IgD-negative memory B cell (primary cell): ENCODE data around the gene NR2C2. TPM values are rescaled to one million over a fixed set of nuclear protein-coding genes. Genes with fewer than 3 reads are reported as not detected.
"Not testable (repeated sequence)": the region's sequence is repeated elsewhere in the genome, so short reads cannot be mapped to it uniquely, and the experiment has no call there.

ENCODE experiments used
- H3K27ac Mint-ChIP-seq, 3 donors: one replicate each; pipeline ENCODE4 v1.8.0; 2020 to 2022; ENCODE audit warnings: mild to moderate bottlenecking in 3 of 3, mixed read lengths in 3 of 3, moderate library complexity in 1 of 3
- H3K27me3 Mint-ChIP-seq: one replicate; pipeline ENCODE4 v1.8.0; 2021; ENCODE audit warnings: mixed read lengths
- H3K36me3 Mint-ChIP-seq: one replicate; pipeline ENCODE4 v1.8.0; 2020; ENCODE audit warnings: mild to moderate bottlenecking, mixed read lengths
- H3K4me1 Mint-ChIP-seq, 3 donors: one replicate each; pipeline ENCODE4 v1.8.0; 2020 to 2022; ENCODE audit warnings: mixed read lengths in 3 of 3, mild to moderate bottlenecking in 1 of 3
- H3K4me3 Mint-ChIP-seq, 4 donors: one replicate each; pipeline ENCODE4 v1.8.0; 2020 to 2022; ENCODE audit warnings: mild to moderate bottlenecking in 4 of 4, mixed read lengths in 4 of 4, moderate library complexity in 3 of 4
- H3K9me3 Mint-ChIP-seq, 3 donors: one replicate each; pipeline ENCODE4 v1.8.0; 2020 to 2021; ENCODE audit warnings: mixed read lengths in 3 of 3, mild to moderate bottlenecking in 1 of 3
- polyA plus RNA-seq: library from polyadenylated mRNA; unstranded; fragments of 300-500 nt; fragmentation: Illumina TruSeq; gene quantifications from one replicate; pipeline ENCODE4 v1.2.3, GENCODE V29; 2021

NR2C2 gene
- 11.5 TPM for polyA plus RNA-seq

DNA sequence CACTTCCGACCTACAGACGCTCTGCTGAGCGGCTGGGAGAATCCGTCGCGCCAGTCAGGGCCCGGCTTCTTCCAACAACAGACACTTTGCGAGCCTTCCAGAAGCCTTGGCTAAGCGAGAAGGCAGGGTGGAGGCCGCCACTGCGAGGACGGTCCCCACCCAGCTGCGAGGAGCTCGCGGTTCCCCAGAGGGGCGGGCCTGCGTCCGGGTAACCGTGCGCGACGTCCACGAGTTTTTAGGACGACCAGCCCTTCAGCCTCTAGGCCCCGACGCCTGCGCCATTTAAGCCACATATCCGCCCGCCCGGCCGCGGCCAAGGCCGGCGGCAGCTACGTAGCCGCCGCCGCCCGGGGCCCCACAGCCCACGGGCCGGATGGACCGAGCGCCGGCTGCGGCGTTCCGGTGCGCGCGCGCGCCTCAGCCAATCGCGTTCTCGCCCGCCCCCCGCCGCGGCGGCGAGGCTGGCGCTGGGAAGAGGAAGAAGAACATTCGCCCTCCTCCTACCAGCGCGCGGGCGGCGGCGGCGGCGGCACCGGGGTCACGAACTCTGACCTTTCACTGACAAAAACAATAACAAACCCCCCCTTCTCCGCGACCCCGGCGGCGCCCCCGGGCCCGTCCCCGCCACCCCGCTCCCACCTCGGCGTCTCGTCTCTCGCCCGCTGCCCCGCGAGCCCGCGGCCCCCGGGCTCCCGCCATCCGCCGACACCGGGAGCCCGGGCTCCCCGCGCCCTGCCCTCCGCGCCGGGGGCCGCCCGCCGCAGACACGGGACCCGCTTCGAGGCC, at the start of gene NR2C2:
NR2C2 (plus strand) TSS at position 484 of the 786 bp plus-strand sequence. CDS start 56,332 bp downstream, outside the sequence.
- Mint-ChIP-seq H3K36me3 (peaks cover 7% of the 10 kb centered on the region), H3K27me3 (no peaks in the 10 kb centered on the region), H3K9me3 (no peaks in the 10 kb centered on the region), H3K4me1 (peaks cover 28 to 36% (median 31%) of the 10 kb centered on the region in 3 donors), H3K4me3 (peak within 1 kb of the TSS; percentile 95 to 100 (median 99)), H3K27ac (peak within 1 kb of the TSS; percentile 99 to 100 (median 100))

DNA sequence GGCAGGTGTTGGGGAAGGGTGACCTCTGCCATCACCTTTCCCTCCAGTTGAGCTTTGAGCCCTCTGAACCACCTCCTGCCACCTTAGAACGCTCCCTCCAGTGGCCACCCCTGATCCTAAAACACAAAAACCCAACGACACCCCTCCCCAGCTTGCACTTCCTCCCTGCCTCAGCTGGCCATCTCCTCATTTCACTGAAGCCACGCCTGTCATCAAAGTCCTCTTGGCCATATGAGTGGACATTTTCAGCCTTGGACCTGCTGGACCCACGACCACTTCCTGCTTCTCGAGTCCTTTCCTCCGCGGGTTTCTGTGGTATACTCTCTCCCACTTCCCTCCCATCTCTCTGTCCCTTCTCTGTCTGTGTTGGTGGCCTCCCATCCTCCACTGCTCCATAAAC, 48.5 kb upstream of the NR2C2 start:
- H3K9me3 Mint-ChIP-seq = peaks cover 0 to 3% (median 3%) of the 10 kb centered on the region in 3 donors
- H3K27me3 Mint-ChIP-seq = peaks cover 23% of the 10 kb centered on the region
- no peak overlapping the region for H3K4me3 Mint-ChIP-seq
- H3K36me3 Mint-ChIP-seq = peaks cover 3% of the 10 kb centered on the region
- no peak overlapping the region for H3K27ac Mint-ChIP-seq
- H3K4me1 Mint-ChIP-seq = no peaks in the 10 kb centered on the region

DNA sequence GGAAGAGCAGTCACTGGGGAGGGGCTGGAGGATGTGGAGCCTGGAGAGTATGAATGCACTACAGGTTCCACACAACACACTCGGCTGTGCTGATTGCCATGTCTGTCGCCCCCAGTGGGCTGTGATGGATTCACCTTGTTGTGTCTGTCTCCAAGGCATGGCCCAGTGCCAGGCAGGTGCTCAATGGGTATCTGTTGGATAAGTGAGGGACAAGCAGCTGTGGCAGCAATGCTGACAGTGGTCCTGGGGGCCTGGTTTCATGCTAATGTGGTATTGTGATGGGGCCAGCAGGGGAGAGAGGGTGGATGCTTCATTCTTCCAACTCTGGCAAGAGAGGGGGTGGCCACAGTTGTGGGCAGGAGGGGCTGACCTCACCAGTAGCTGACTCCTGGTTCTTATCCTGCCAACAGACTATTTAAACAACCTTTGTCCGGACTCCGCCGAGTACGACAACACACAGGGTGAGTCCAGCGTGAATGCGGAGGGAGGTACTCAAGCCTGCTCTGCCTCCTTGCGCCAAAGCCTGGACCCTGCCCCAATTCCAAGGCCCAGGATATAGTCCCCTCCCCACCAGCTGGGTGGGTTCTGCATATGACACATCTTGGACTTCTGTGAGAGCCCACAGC, 47.3 kb upstream of the NR2C2 start:
- peaks cover 20% of the 10 kb centered on the region for H3K27me3 Mint-ChIP-seq
- H3K27ac Mint-ChIP-seq = no peak overlapping the region
- no peaks in the 10 kb centered on the region for H3K4me1 Mint-ChIP-seq
- peaks cover 0 to 2% (median 2%) of the 10 kb centered on the region in 3 donors for H3K9me3 Mint-ChIP-seq
- H3K4me3 Mint-ChIP-seq = no peak overlapping the region
- H3K36me3 Mint-ChIP-seq = peaks cover 3% of the 10 kb centered on the region

DNA sequence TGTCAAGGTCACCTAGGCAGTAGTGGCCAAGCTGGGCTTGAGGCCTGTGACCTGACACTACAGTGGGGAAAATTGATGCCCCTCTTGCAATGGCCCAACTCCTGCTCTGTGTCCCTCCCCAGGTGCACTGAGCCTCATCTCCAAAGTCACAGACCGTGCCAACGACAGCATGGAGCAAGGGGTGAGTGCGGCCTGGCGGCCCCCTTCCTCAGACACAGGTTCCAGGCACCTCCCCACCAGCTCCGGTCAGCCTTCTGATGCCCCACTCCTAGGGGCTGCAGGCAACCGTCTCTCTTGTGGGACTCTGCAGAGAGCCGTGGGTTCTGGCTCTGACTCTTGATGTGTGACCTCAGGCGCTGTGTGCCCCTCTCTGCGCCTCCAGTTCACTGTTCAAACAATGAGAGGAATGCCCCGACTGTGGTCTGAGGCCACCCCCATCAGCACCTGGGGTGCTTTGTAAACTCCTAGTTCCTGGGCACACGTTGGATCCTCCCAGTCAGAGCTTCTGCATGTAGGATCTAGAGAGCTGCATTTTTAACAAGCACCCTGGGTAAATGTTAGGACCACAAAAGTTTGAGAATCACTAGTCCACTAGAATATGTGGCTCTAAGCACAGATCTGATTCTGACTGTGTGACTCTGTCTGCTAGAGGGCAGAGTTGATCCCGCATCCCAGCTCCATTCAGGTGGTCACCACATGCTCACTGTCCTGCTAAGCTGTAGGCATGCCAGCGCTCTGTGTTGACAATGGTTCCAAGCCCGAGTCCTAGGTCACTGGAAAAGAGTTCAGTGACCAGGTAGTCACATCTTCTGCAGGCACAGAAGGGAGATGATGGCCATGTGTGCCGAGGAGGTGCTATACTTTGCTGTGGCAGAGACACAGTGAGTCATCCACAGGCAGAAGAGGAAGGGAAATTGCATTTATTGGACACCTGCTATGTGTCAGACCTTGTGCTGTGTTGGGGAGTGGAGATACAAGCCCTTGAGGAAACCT, 46.2 kb upstream of the NR2C2 start:
- Mint-ChIP-seq H3K36me3 (peaks cover 3% of the 10 kb centered on the region), H3K27me3 (peaks cover 15% of the 10 kb centered on the region), H3K27ac (no peak overlapping the region), H3K4me1 (no peaks in the 10 kb centered on the region), H3K9me3 (peaks cover 0 to 8% (median 5%) of the 10 kb centered on the region in 3 donors), H3K4me3 (no peak overlapping the region)

DNA sequence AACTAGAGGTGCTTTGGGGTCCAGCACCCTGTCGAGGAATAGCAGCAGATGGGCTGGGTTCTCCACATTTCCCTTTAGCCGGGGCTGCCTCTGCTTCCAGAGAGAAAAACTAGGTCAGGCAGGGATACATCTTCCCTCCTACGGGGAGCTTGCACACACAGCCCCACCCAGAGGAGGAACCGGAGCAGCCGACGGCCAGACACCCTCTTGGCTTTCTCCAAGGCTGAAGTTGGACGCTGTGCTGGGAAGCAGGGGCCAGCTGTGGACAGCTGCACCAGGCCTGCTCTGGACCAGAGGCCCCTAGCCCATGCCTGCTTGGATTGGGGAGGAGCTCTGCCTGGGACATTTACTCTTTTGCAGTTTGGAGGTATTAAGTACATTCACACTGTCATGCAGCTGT, 44.7 kb upstream of the NR2C2 start:
- Mint-ChIP-seq H3K4me1 (peaks cover 0 to 2% (median 0%) of the 10 kb centered on the region in 3 donors), H3K36me3 (peaks cover 3% of the 10 kb centered on the region), H3K4me3 (no peak overlapping the region), H3K27me3 (peaks cover 12% of the 10 kb centered on the region), H3K27ac (no peak overlapping the region), H3K9me3 (peaks cover 2 to 8% (median 5%) of the 10 kb centered on the region in 3 donors)

DNA sequence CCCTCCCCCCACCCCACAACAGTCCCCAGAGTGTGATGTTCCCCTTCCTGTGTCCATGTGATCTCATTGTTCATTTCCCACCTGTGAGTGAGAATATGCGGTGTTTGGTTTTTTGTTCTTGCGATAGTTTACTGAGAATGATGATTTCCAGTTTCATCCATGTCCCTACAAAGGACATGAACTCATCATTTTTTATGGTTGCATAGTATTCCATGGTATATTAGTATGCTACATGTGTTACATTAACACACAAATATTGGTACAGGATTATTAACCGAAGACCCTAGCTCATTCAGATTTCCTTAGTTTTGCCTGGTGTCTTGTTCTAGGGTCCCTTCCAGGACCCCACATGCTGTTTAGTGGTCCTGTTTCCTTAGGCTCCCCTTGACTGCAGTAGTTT, 43.9 kb upstream of the NR2C2 start:
- not testable (repeated sequence) for H3K27ac Mint-ChIP-seq, H3K36me3 Mint-ChIP-seq, H3K9me3 Mint-ChIP-seq, H3K4me3 Mint-ChIP-seq, H3K4me1 Mint-ChIP-seq
- peaks cover 11% of the 10 kb centered on the region for H3K27me3 Mint-ChIP-seq

DNA sequence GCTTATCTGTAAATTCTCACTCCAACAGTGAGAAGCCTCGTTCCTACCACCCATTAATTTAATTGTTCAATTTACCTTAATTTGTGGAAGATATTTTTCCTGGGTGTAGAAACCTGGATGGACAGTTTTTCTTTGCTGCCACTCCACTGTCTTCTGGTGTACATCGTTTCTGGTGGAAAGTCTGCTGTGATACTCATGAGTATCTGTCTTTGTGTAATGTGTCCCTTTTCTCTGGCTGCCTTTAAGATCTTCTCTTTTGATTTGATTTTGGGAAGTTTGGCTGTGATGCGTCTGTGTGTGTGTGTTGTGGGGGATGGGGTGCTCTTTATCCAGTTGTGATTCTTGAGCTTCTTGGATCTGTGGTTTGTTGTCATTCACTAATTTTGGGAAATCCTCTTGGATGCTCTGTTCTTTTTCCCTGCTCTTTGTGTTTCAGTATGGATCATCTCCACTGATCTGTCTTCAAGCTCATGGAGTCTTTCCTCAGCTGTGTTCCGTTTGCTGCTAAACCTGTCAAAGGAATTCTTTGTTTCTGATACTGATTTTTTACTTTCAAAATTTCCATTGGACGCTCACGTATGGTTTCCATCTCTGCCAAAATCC, 42.2 kb upstream of the NR2C2 start:
- peaks cover 0 to 2% (median 0%) of the 10 kb centered on the region in 3 donors for H3K4me1 Mint-ChIP-seq
- peaks cover 13% of the 10 kb centered on the region for H3K27me3 Mint-ChIP-seq
- peaks cover 3% of the 10 kb centered on the region for H3K36me3 Mint-ChIP-seq
- H3K27ac Mint-ChIP-seq = no peak overlapping the region
- no peak overlapping the region for H3K4me3 Mint-ChIP-seq
- H3K9me3 Mint-ChIP-seq = peaks cover 2 to 8% (median 5%) of the 10 kb centered on the region in 3 donors

DNA sequence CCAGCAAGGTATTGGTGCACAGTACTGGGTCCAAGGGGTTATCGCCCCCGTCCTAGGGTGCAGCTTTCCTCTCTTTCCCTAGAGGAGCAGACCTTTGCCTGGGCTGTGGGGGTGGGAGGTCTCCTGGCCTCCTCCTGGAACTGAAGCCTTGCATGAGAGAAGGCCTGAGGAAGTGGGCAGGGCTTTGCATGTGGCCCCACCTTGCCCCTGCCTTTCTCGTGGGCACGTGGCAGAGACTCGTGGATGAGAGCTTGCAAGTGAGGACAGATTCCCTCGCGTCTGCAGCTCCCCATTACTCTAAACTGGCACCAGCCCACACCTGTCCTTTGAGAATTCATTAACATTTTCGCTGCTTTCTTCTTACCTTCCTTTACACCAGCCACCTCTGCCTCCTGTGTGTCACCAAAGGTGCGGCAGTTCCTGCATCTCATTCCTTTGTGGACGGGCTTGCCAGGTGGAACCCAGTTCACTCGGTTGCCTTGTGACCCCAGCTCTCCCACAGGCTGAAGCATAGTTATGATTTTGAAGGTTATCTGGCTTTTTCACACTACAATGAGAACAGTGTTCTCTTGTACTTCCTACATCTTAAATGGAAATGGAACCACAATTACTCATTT, 40.9 kb upstream of the NR2C2 start:
- Mint-ChIP-seq H3K4me3 (no peak overlapping the region), H3K4me1 (peaks cover 0 to 2% (median 0%) of the 10 kb centered on the region in 3 donors), H3K27ac (no peak overlapping the region), H3K9me3 (peaks cover 2 to 8% (median 5%) of the 10 kb centered on the region in 3 donors), H3K36me3 (peaks cover 3% of the 10 kb centered on the region), H3K27me3 (peaks cover 9% of the 10 kb centered on the region)

DNA sequence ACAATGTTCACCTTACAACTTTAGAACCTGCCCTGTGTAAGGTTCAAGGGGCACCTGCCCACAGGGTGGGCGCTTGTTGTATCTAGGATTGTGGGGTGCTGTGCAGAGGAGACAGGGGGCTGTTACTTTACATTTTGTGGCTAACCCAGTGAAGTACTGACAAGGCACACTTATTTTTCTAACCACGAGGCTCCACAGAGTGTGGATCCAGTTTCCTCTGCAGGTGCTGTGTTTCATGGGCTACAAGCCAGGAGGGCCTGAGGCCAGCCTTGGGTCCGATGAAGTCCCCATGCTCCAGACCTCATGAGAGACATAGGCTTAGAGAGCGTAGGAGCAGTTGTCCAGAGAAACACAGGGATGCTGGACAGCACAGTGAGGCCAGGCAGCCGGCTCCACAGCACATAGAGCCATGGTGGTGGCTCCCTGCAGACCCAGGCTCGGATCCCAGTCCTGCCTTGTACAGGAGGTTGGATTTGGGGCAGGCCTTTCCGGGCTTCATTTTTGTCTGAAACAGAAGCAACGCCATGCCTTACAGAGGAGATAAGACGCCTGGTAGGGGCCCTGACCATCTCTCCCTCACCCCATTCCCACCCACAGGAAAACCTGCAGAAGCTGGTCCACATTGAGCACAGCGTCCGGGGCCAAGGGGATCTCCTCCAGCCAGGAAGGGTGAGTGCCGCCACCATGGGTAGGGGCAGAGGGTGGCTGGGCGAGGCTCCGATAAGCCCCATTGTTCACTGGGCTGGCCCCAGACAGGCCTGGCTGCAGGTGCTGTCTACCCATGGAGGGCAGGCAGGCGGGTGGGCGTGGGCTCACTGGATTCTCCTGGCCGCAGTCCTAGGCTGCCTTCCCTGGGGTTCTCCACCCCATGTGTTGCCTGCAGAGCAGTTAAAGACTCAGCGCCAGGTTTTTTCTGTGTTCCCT, 40.1 kb upstream of the NR2C2 start:
- Mint-ChIP-seq H3K4me1 (peaks cover 0 to 2% (median 0%) of the 10 kb centered on the region in 3 donors), H3K9me3 (peaks cover 2 to 8% (median 5%) of the 10 kb centered on the region in 3 donors), H3K4me3 (no peak overlapping the region), H3K27ac (no peak overlapping the region), H3K27me3 (peaks cover 9% of the 10 kb centered on the region), H3K36me3 (peaks cover 3% of the 10 kb centered on the region)

DNA sequence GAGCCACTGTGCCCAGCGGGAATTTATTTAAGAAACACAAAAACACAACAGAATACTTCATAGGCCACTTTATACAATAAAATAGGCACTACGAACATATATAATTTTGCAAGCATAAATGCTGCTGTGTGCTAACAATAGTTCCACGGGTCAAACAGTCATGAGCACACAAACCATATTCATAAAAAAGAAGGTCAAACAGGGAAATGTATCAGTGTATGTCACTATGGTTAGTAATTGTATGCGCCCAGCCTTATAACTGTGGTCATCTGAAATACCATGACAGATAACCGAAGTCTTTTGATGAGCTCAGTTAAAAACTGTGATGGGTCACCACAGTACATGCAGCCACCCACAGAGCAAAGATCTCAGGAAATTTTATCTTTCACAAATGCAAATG, 38.1 kb upstream of the NR2C2 start:
- peaks cover 13% of the 10 kb centered on the region for H3K27me3 Mint-ChIP-seq
- H3K4me3 Mint-ChIP-seq = no peak overlapping the region
- peaks cover 0 to 2% (median 0%) of the 10 kb centered on the region in 3 donors for H3K4me1 Mint-ChIP-seq
- no peaks in the 10 kb centered on the region for H3K36me3 Mint-ChIP-seq
- peaks cover 2 to 8% (median 5%) of the 10 kb centered on the region in 3 donors for H3K9me3 Mint-ChIP-seq
- no peak overlapping the region for H3K27ac Mint-ChIP-seq

DNA sequence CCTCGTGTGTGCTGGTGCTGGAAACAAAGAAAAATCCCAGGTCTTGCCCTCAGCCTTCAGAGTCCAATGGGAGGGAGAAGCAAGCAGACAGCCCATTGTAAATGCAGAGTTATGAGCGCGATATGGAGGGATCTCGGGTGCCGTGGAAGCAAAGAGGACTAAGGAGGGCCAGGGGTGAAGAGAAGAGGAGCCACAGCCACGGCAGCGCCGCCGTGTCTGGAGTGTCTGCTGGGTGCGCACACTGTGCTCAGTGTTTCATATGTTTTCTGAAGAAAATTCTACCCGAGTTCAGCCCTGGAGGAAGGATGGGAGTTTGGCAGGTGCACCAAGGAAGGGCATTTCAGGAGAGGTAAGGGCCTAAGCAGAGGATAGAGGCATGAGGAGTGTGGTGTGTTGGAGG, 35.7 kb upstream of the NR2C2 start:
- no peaks in the 10 kb centered on the region for H3K36me3 Mint-ChIP-seq
- H3K27me3 Mint-ChIP-seq = peaks cover 13% of the 10 kb centered on the region
- H3K27ac Mint-ChIP-seq = no peak overlapping the region
- H3K4me1 Mint-ChIP-seq = peaks cover 0 to under 1% (median 0%) of the 10 kb centered on the region in 3 donors
- peaks cover 0 to 2% (median 0%) of the 10 kb centered on the region in 3 donors for H3K9me3 Mint-ChIP-seq
- no peak overlapping the region for H3K4me3 Mint-ChIP-seq

DNA sequence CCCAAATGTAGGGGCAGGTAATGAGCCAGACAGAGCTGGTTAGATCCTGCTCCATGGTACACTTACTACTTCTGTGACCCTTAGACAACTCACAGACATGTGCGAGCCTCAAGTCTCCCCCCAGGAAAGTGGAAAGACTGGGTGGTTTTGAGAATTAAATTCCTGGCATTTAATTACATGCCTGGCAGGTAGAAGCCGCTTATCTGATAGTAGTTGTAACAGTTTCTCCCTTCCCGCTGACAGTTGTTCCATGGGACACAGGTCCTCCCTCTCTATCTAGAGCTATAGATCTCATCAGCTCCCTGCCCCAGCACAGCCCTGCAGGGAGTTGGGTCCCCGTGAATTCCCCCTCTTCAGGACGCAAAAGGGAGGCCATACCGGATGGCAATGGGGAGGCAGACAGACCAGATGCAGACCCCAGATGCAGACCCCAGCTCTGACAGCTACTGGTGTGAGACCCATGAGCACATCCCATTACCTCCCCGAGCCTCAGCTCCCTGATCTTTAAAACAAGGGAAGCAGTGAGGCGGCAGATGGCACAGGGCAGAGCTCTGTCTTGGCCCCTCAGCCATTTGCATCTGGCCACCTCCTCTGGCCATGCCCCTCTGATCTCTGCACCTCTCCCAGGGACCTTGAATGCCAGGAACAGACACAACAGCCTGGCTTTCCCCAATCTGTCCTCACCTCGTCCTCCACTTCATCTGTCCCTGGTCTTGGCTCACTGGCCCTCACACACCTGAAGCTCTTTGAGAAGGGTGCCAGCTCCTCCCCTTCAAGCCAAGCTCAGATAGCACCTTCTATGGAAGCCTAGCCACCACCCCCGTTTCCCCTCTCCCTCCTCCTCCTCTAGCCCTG, 34.1 kb upstream of the NR2C2 start:
- no peaks in the 10 kb centered on the region for H3K36me3 Mint-ChIP-seq
- no peak overlapping the region for H3K27ac Mint-ChIP-seq
- no peak overlapping the region for H3K4me3 Mint-ChIP-seq
- H3K4me1 Mint-ChIP-seq = no peaks in the 10 kb centered on the region
- peaks cover 13% of the 10 kb centered on the region for H3K27me3 Mint-ChIP-seq
- H3K9me3 Mint-ChIP-seq = no peaks in the 10 kb centered on the region
